GM12878 (cell line): ENCODE data around the gene NPRL2. TPM values are rescaled to one million over a fixed set of nuclear protein-coding genes. Genes with fewer than 3 reads are reported as not detected.

Source experiments
- ATAC-seq: fragments of 200-7000 bp; cut with Tn5 transposase; 3 replicates; pipeline ENCODE4 v1.9.1; 2020; ENCODE audit warnings: mild to moderate bottlenecking, moderate library complexity
- BruUV-seq: library from RNA; stranded (reverse); fragments of 400-500 nt; replicated peaks from 2 replicates; lab custom pipeline; 2021; lab: Mats Ljungman, UMichigan
- CTCF ChIA-PET: fragments of 300-600 bp; sonication (Branson Sonifier 250); formaldehyde crosslinking; extraction: SDS; loops from one replicate; lab custom pipeline; 2021; ENCODE audit warnings: inconsistent platforms; lab: Yijun Ruan, JAX
- POLR2A ChIA-PET: fragments of 350-600 bp; formaldehyde crosslinking; extraction: SDS; loops from one replicate; lab custom pipeline; 2021; ENCODE audit warnings: inconsistent platforms; lab: Charles Lee
- RAD21 ChIA-PET: fragments of 300-600 bp; sonication (Branson Sonifier 250); formaldehyde crosslinking; loops from one replicate; lab custom pipeline; 2023; ENCODE audit warnings: antibody characterized with exemption; ENCODE audit not compliant: unreplicated experiment; lab: Charles Lee
- SMC1A ChIA-PET: fragments of 300-600 bp; sonication (Branson Sonifier 250); formaldehyde crosslinking; loops from one replicate; lab custom pipeline; 2023; ENCODE audit not compliant: unreplicated experiment, uncharacterized antibody; lab: Charles Lee
- DNase-seq: peaks from one replicate; pipeline ENCODE4 v3.0.0-alpha.2; 2011; ENCODE audit warnings: low read depth, low spot score
- FAIRE-seq: peaks from 3 replicates; lab custom pipeline; 2011; peaks lifted over from hg19 to GRCh38; lab: Jason Lieb, UNC
- H2AFZ ChIP-seq: 2 replicates; pipeline ENCODE4 v1.6.0; 2011; ENCODE audit warnings: low read depth, low read length, control low read depth; ENCODE audit not compliant: control insufficient read depth
- H3K27ac ChIP-seq: 2 replicates; pipeline ENCODE4 v1.5.1; 2011; ENCODE audit warnings: control low read depth; ENCODE audit not compliant: control insufficient read depth, insufficient read depth
- H3K27me3 ChIP-seq, 2 experiments: replicated peaks in 1 of 2; 2 replicates each; pipeline versions ENCODE4 v1.6.0 to v1.6.1; 2011; ENCODE audit warnings: low read length in 1 of 2; ENCODE audit not compliant: control insufficient read depth in 2 of 2, insufficient read depth in 2 of 2
- H3K36me3 ChIP-seq, 2 experiments: 2 replicates each; pipeline ENCODE4 v1.5.1; 2011; ENCODE audit warnings: low read length in 1 of 2; ENCODE audit not compliant: control insufficient read depth in 2 of 2, insufficient read depth in 2 of 2
- H3K4me1 ChIP-seq: 2 replicates; pipeline ENCODE4 v1.6.1; 2011; ENCODE audit warnings: mild to moderate bottlenecking, low read length, moderate library complexity, mixed read lengths; ENCODE audit not compliant: control insufficient read depth, insufficient read depth
- H3K4me2 ChIP-seq: 2 replicates; pipeline ENCODE4 v1.6.0; 2011; ENCODE audit warnings: control low read depth; ENCODE audit not compliant: control insufficient read depth, insufficient read depth
- H3K4me3 ChIP-seq: fragments of 200-600 bp; sonication (generic); 2 replicates; pipeline ENCODE4 v1.5.1; 2016
- H3K79me2 ChIP-seq: 2 replicates; pipeline ENCODE4 v1.6.0; 2011; ENCODE audit warnings: low read length; ENCODE audit not compliant: control insufficient read depth, insufficient read depth
- H3K9ac ChIP-seq: 2 replicates; pipeline ENCODE4 v1.8.0; 2011; ENCODE audit warnings: low read length, control low read depth, mixed read lengths; ENCODE audit not compliant: control insufficient read depth, insufficient read depth
- H3K9me3 ChIP-seq: replicated peaks from 3 replicates; pipeline ENCODE4 v1.5.1; 2011; ENCODE audit warnings: mild to moderate bottlenecking, low read length; ENCODE audit not compliant: control insufficient read depth, insufficient read depth
- H4K20me1 ChIP-seq: 2 replicates; pipeline ENCODE4 v1.6.0; 2011; ENCODE audit not compliant: control insufficient read depth, insufficient read depth
- BMI1 ChIP-seq: fragments of 450-650 bp; IDR thresholded peaks from 2 replicates; pipeline ENCODE4 v1.6.1; 2016; ENCODE audit warnings: mild to moderate bottlenecking, moderate library complexity, borderline replicate concordance
- CHD4 ChIP-seq: fragments of 200-600 bp; sonication (generic); IDR thresholded peaks from 2 replicates; pipeline ENCODE4 v1.6.1; 2016; ENCODE audit warnings: mild to moderate bottlenecking
- CREB1 ChIP-seq: IDR thresholded peaks from 2 replicates; pipeline ENCODE4 v1.6.1; 2012; ENCODE audit warnings: low read depth, mild to moderate bottlenecking, inconsistent platforms
- JUNB ChIP-seq: IDR thresholded peaks from 2 replicates; pipeline ENCODE4 v1.6.1; 2016; ENCODE audit warnings: antibody characterized with exemption, mild to moderate bottlenecking
- KDM1A ChIP-seq: fragments of 200-600 bp; sonication (generic); IDR thresholded peaks from 2 replicates; pipeline ENCODE4 v1.6.1; 2016; ENCODE audit warnings: borderline replicate concordance
- RCOR1 ChIP-seq: conservative IDR thresholded peaks from 2 replicates; pipeline ENCODE4 v1.6.1; 2012; ENCODE audit warnings: low read depth, low read length, improper control_type of control experiment
- SMAD5 ChIP-seq: IDR thresholded peaks from 2 replicates; pipeline ENCODE4 v1.6.1; 2016; ENCODE audit warnings: antibody characterized with exemption, low read depth
- ZNF24 ChIP-seq: fragments of 450-650 bp; IDR thresholded peaks from 2 replicates; pipeline ENCODE4 v1.6.1; 2017; ENCODE audit warnings: antibody characterized with exemption, mild to moderate bottlenecking
- WGBS: methylation state at CpG from one replicate; pipeline ENCODE4 v1.1.6; 2016; ENCODE audit warnings: low lambda C conversion rate; ENCODE audit not compliant: insufficient replicate concordance, insufficient coverage; ENCODE audit errors: missing lambda C conversion rate; 5-methylcytosine and 5-hydroxymethylcytosine counted together
- in situ Hi-C: fragments of 300-500 bp; cut with MboI; formaldehyde crosslinking; loops from 9 replicates; pipeline ENCODE4 v1.14.3; 2018; ENCODE audit warnings: mixed read lengths
- intact Hi-C: fragments of 100-400 bp; cut with micrococcal nuclease; formaldehyde crosslinking; loops from one replicate; pipeline ENCODE4 v1.14.2; 2022; ENCODE audit not compliant: unreplicated experiment
- polyA plus RNA-seq, 11 experiments: library from polyadenylated mRNA; depleted of rRNA in 4 of 11; unstranded in 6 of 11; stranded (reverse) in 5 of 11; fragments of >200 nt; fragmentation: Nextera tagmentation in 4 of 11; fragmentation: Illumina TruSeq in 1 of 11; extraction: Ambion mirVana in 4 of 11; extraction: Trizol in 1 of 11; gene quantifications; 1 replicate in 1 of 11; 2 replicates in 10 of 11; pipeline versions ENCODE4 v1.2.1 to v1.2.3, GENCODE V29; 2011 to 2016; ENCODE audit warnings: inconsistent platforms in 2 of 11, missing spikeins in 2 of 11, low read depth in 1 of 11
- total RNA-seq, 4 experiments: library from RNA; depleted of rRNA in 3 of 4; stranded (reverse); fragments of >200 nt in 3 of 4; fragmentation: Illumina TruSeq in 1 of 4; extraction: Trizol in 1 of 4; gene quantifications; 2 replicates each; pipeline versions ENCODE4 v1.2.1 to v1.2.3, GENCODE V29; 2013 to 2021
- TF ChIP-seq, protein P1 (sequence below): fragments of 450-650 bp; IDR thresholded peaks from 2 replicates; pipeline ENCODE4 v1.6.1; 2016; ENCODE audit warnings: mild to moderate bottlenecking
- TF ChIP-seq, protein P2 (sequence below): IDR thresholded peaks from 2 replicates; pipeline ENCODE4 v1.6.1; 2011; ENCODE audit warnings: low read depth, mild to moderate bottlenecking, low read length, moderate library complexity, borderline replicate concordance; ENCODE audit errors: extremely low read depth
- TF ChIP-seq, protein P3 (sequence below): fragments of 450-650 bp; IDR thresholded peaks from 2 replicates; pipeline ENCODE4 v1.6.1; 2018; ENCODE audit warnings: borderline replicate concordance, mild to moderate bottlenecking; ENCODE audit not compliant: partially characterized antibody

Gene NPRL2
- total and polyA plus RNA-seq, 10 of the 15 experiments (the other 5 are each of a cell fraction or from before 2014, with no cell fraction given): 17.8 to 54.2 (median 32.9) TPM

DNA sequence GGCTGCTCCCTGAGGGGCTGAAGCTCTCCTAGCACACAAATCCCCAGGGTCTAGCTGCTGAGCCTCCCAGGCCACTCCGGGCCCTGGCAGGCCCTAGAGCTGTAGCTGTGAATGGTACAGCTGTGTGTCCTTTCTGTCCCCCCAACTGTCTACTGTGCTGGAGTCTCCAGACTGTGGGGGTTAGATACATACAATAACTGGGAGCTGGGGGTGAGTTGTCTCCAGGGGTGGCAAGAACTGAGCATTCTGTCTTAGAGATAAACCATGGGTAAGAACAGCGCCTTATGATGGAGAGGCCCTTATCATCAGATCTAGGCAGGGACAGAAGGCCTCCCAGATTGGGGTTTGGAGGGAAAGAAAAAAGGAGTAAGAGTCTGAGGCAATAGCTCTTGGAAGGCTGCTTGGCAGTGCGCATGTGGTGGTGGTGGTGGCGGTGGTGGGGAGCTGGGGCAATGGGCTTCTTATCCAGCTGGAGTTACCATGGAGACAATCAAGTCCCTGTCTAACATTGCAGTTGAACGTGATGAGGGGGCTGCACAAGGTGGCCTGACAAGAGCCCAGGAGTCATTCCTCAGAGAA, 3.7 kb upstream of the NPRL2 start:
- Histone ChIP-seq H3K79me2 (peaks cover 52% of the 10 kb centered on the region), H3K27ac (no peak overlapping the region), H3K9ac (no peak overlapping the region), H3K9me3 (no peaks in the 10 kb centered on the region), H3K4me1 (peaks cover 30% of the 10 kb centered on the region), H4K20me1 (peaks cover 2% of the 10 kb centered on the region; the same call in 1 of the 2 replicates), H3K4me3 (no peak overlapping the region), H3K36me3 (peaks cover 8 to 26% of the 10 kb centered on the region in 2 experiments; a peak in 2 of 4 replicates), H3K27me3 (no peaks in the 10 kb centered on the region), H3K4me2 (no peak overlapping the region), H2AFZ (no peak overlapping the region)
- intact Hi-C loops: no loop called here
- ChIA-PET SMC1A (interaction anchor here (0.5 to 1.1 kb wide), 3 partner anchors 15 to 1033 kb away, joined by 3 read pairs; no protein-coding TSS in a partner anchor), CTCF (interaction anchor here (0.5 to 2.7 kb wide), 4 partner anchors 9 to 718 kb away, joined by 3 to 12 read pairs (median 3); partner anchors contain the start of gene ZMYND10), POLR2A (no interaction called here), RAD21 (interaction anchor here (0.6 kb wide), 1 partner anchor 104 kb away, joined by 3 read pairs; no protein-coding TSS in a partner anchor)
- in situ Hi-C loops: loop anchor here (10.0 kb wide), 1 partner anchor 1031 kb away; the partner anchor contains the start of gene MANF
- DNase-seq: no peak
- TF ChIP-seq CHD4 (no peak), CREB1 (no peak), JUNB (no peak), RCOR1 (no peak), ZNF24 (no peak), SMAD5 (no peak), KDM1A (no peak), BMI1 (no peak)
- TF ChIP-seq, protein P1, sequence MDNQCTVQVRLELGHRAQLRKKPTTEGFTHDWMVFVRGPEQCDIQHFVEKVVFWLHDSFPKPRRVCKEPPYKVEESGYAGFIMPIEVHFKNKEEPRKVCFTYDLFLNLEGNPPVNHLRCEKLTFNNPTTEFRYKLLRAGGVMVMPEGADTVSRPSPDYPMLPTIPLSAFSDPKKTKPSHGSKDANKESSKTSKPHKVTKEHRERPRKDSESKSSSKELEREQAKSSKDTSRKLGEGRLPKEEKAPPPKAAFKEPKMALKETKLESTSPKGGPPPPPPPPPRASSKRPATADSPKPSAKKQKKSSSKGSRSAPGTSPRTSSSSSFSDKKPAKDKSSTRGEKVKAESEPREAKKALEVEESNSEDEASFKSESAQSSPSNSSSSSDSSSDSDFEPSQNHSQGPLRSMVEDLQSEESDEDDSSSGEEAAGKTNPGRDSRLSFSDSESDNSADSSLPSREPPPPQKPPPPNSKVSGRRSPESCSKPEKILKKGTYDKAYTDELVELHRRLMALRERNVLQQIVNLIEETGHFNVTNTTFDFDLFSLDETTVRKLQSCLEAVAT: no peak
- TF ChIP-seq, protein P2, sequence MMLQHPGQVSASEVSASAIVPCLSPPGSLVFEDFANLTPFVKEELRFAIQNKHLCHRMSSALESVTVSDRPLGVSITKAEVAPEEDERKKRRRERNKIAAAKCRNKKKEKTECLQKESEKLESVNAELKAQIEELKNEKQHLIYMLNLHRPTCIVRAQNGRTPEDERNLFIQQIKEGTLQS: no peak
- TF ChIP-seq, protein P3, sequence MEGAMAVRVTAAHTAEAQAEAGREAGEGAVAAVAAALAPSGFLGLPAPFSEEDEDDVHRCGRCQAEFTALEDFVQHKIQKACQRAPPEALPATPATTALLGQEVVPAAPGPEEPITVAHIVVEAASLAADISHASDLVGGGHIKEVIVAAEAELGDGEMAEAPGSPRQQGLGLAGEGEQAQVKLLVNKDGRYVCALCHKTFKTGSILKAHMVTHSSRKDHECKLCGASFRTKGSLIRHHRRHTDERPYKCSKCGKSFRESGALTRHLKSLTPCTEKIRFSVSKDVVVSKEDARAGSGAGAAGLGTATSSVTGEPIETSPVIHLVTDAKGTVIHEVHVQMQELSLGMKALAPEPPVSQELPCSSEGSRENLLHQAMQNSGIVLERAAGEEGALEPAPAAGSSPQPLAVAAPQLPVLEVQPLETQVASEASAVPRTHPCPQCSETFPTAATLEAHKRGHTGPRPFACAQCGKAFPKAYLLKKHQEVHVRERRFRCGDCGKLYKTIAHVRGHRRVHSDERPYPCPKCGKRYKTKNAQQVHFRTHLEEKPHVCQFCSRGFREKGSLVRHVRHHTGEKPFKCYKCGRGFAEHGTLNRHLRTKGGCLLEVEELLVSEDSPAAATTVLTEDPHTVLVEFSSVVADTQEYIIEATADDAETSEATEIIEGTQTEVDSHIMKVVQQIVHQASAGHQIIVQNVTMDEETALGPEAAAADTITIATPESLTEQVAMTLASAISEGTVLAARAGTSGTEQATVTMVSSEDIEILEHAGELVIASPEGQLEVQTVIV: no peak
- 95% methylated on average over 5 of the region's 5 CpGs for WGBS
- no TSS peak for BruUV-seq
- ATAC-seq: no peak
- no peak for FAIRE-seq
